HL-60 (cell line): ENCODE measurements around the gene TUBG1.
"Not testable (repeated sequence)": the region's sequence is repeated elsewhere in the genome, so short reads cannot be mapped to it uniquely, and the experiment has no call there.

Experiments
- DNase-seq, 2 experiments: peaks; one replicate each; pipeline ENCODE4 v3.0.0-alpha.2; 2010 to 2020; ENCODE audit warnings: low read depth in 1 of 2, low spot score in 1 of 2
- H3K27ac ChIP-seq: fragments of 250-450 bp; sonication (Bioruptor Pico); replicated peaks from 2 replicates; pipeline ENCODE4 v1.5.1; 2020; ENCODE audit warnings: mild to moderate bottlenecking, moderate library complexity
- H3K27me3 ChIP-seq: fragments of 250-450 bp; sonication (Bioruptor Pico); 2 replicates; pipeline ENCODE4 v1.5.1; 2021; ENCODE audit warnings: mild to moderate bottlenecking, moderate library complexity; ENCODE audit not compliant: insufficient read depth, poor library complexity, severe bottlenecking
- H3K4me3 ChIP-seq: replicated peaks from 2 replicates; pipeline ENCODE4 v1.5.1; 2011; ENCODE audit warnings: mild to moderate bottlenecking, control low read depth, low read length; ENCODE audit not compliant: insufficient read depth
- CTCF ChIP-seq: IDR thresholded peaks from one replicate; pipeline ENCODE4 v1.5.1; 2011; ENCODE audit warnings: low read length, control low read depth, inconsistent platforms; ENCODE audit not compliant: insufficient read depth
- GABPA ChIP-seq: IDR thresholded peaks from 2 replicates; pipeline ENCODE4 v1.6.1; 2012; ENCODE audit warnings: low read depth
- POLR2AphosphoS5 ChIP-seq: IDR thresholded peaks from 2 replicates; pipeline ENCODE4 v1.6.1; 2012; ENCODE audit warnings: low read depth
- REST ChIP-seq: IDR thresholded peaks from 2 replicates; pipeline ENCODE4 v1.6.1; 2012; ENCODE audit warnings: low read depth; ENCODE audit not compliant: insufficient replicate concordance
- SPI1 ChIP-seq: IDR thresholded peaks from 2 replicates; pipeline ENCODE4 v1.6.1; 2012; ENCODE audit warnings: low read depth, mild to moderate bottlenecking, borderline replicate concordance

Gene TUBG1

GRCh38 chr17:42617956-42618431, 8.5 kb downstream of the TUBG1 start:
- DNase-seq: no peak
- no peak for TF ChIP-seq REST
- TF ChIP-seq GABPA: no peak
- TF ChIP-seq SPI1: no peak
- no peak for TF ChIP-seq POLR2AphosphoS5
- TF ChIP-seq CTCF: no peak
- H3K27ac ChIP-seq: no peak overlapping the region
- no peaks in the 10 kb centered on the region for H3K27me3 ChIP-seq
- H3K4me3 ChIP-seq: no peak overlapping the region

GRCh38 chr17:42618442-42619150, 9.1 kb downstream of the TUBG1 start:
- no peak for TF ChIP-seq CTCF
- no peak for TF ChIP-seq SPI1
- no peak for TF ChIP-seq REST
- TF ChIP-seq POLR2AphosphoS5: no peak
- TF ChIP-seq GABPA: no peak
- Histone ChIP-seq H3K27ac (no peak overlapping the region), H3K4me3 (no peak overlapping the region), H3K27me3 (no peaks in the 10 kb centered on the region)
- no peak for DNase-seq

GRCh38 chr17:42621987-42622386, 12.5 kb downstream of the TUBG1 start:
- not testable (repeated sequence) for DNase-seq, H3K27me3 ChIP-seq, H3K27ac ChIP-seq, H3K4me3 ChIP-seq

GRCh38 chr17:42623271-42623670, 13.8 kb downstream of the TUBG1 start:
- no peak overlapping the region for H3K4me3 ChIP-seq
- H3K27ac ChIP-seq: no peak overlapping the region
- no peaks in the 10 kb centered on the region for H3K27me3 ChIP-seq
- DNase-seq: no peak
- TF ChIP-seq SPI1 (no peak), POLR2AphosphoS5 (no peak), REST (no peak), GABPA (no peak), CTCF (no peak)
